ENCODE data around the gene FXYD2. TPM values are rescaled to one million over a fixed set of nuclear protein-coding genes. Genes with fewer than 3 reads are reported as not detected.

FXYD2 gene
- total and polyA plus RNA-seq, 9 of the 15 experiments (the other 6 are each of a cell fraction or from before 2014, with no cell fraction given) = not detected

GRCh38 chr11:117817368-117818040, 7.0 kb downstream of the FXYD2 start (continued):
- TF ChIP-seq, protein P1, sequence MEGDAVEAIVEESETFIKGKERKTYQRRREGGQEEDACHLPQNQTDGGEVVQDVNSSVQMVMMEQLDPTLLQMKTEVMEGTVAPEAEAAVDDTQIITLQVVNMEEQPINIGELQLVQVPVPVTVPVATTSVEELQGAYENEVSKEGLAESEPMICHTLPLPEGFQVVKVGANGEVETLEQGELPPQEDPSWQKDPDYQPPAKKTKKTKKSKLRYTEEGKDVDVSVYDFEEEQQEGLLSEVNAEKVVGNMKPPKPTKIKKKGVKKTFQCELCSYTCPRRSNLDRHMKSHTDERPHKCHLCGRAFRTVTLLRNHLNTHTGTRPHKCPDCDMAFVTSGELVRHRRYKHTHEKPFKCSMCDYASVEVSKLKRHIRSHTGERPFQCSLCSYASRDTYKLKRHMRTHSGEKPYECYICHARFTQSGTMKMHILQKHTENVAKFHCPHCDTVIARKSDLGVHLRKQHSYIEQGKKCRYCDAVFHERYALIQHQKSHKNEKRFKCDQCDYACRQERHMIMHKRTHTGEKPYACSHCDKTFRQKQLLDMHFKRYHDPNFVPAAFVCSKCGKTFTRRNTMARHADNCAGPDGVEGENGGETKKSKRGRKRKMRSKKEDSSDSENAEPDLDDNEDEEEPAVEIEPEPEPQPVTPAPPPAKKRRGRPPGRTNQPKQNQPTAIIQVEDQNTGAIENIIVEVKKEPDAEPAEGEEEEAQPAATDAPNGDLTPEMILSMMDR (IDR thresholded peaks at IDR 0.05 in 2 of 3, conservative IDR thresholded peaks at IDR 0.05 in 1 of 3; ENCODE audit: insufficient read depth in 2 of 3, low read depth in 1 of 3, low read length in 3 of 3) = peak; percentile 86 to 99 (median 97)
- TF ChIP-seq KDM1A (IDR thresholded peaks at IDR 0.05) (no peak), ZNF395 (CRISPR knock-in tag; IDR thresholded peaks at IDR 0.05) (no peak), SIN3B (IDR thresholded peaks at IDR 0.05; ENCODE audit: low read depth) (no peak), NR4A1 (CRISPR knock-in tag; IDR thresholded peaks at IDR 0.05) (no peak), NR4A1 (tag; IDR thresholded peaks at IDR 0.05) (no peak), DACH1 (IDR thresholded peaks at IDR 0.05; ENCODE audit: partially characterized antibody) (peak; percentile 39), MYC (IDR thresholded peaks at IDR 0.05; ENCODE audit: low read depth, low read length) (0 out of 2 replicates have a peak, but pooled peaks have one; percentile 13), MYC (CRISPR knock-in tag; IDR thresholded peaks at IDR 0.05; ENCODE audit: borderline replicate concordance, low read depth) (no peak), MYNN (IDR thresholded peaks at IDR 0.05) (no peak), MYNN (CRISPR knock-in tag; IDR thresholded peaks at IDR 0.05) (no peak), XRCC4 (IDR thresholded peaks at IDR 0.05; ENCODE audit: extremely low read depth, insufficient read depth, insufficient read length) (no peak), KLF16 (IDR thresholded peaks at IDR 0.05) (peak; percentile 49; the same call in 1 of the 2 replicates), POLR2G (IDR thresholded peaks at IDR 0.05; ENCODE audit: low read depth, low read length) (no peak), MNT (conservative IDR thresholded peaks at IDR 0.05) (0 out of 4 replicates have a peak, but pooled peaks of 1 of the 2 experiments have one; percentile 22), OTX1 (CRISPR knock-in tag; IDR thresholded peaks at IDR 0.05) (no peak), ZSCAN29 (IDR thresholded peaks at IDR 0.05) (no peak), CBX5 (IDR thresholded peaks at IDR 0.05; ENCODE audit: borderline replicate concordance, low read depth) (no peak), ATF1 (CRISPR knock-in tag; IDR thresholded peaks at IDR 0.05) (no peak), ATF1 (tag; IDR thresholded peaks at IDR 0.05) (0 out of 2 replicates have a peak, but pooled peaks have one; percentile 13), RCOR1 (IDR thresholded peaks at IDR 0.05; ENCODE audit: borderline replicate concordance in 1 of 2, low read depth in 2 of 2, low read length in 2 of 2) (peak in 1 of 2 experiments; percentile 15; a peak in 1 of 4 replicates), MAX (CRISPR knock-in tag; IDR thresholded peaks at IDR 0.05) (no peak), SMC3 (conservative IDR thresholded peaks at IDR 0.05; ENCODE audit: insufficient read depth, low read depth, low read length) (peak; percentile 91)
- TF ChIP-seq, protein P2, sequence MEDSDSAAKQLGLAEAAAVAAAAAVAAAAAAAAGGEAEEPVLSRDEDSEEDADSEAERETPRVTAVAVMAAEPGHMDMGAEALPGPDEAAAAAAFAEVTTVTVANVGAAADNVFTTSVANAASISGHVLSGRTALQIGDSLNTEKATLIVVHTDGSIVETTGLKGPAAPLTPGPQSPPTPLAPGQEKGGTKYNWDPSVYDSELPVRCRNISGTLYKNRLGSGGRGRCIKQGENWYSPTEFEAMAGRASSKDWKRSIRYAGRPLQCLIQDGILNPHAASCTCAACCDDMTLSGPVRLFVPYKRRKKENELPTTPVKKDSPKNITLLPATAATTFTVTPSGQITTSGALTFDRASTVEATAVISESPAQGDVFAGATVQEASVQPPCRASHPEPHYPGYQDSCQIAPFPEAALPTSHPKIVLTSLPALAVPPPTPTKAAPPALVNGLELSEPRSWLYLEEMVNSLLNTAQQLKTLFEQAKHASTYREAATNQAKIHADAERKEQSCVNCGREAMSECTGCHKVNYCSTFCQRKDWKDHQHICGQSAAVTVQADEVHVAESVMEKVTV (CRISPR knock-in tag; IDR thresholded peaks at IDR 0.05) = peak; percentile 67; the same call in 1 of the 2 replicates
